Measurements from ENCODE around the gene IDUA.
"Not testable (repeated sequence)": the region's sequence is repeated elsewhere in the genome, so short reads cannot be mapped to it uniquely, and the experiment has no call there.

IDUA gene

DNA sequence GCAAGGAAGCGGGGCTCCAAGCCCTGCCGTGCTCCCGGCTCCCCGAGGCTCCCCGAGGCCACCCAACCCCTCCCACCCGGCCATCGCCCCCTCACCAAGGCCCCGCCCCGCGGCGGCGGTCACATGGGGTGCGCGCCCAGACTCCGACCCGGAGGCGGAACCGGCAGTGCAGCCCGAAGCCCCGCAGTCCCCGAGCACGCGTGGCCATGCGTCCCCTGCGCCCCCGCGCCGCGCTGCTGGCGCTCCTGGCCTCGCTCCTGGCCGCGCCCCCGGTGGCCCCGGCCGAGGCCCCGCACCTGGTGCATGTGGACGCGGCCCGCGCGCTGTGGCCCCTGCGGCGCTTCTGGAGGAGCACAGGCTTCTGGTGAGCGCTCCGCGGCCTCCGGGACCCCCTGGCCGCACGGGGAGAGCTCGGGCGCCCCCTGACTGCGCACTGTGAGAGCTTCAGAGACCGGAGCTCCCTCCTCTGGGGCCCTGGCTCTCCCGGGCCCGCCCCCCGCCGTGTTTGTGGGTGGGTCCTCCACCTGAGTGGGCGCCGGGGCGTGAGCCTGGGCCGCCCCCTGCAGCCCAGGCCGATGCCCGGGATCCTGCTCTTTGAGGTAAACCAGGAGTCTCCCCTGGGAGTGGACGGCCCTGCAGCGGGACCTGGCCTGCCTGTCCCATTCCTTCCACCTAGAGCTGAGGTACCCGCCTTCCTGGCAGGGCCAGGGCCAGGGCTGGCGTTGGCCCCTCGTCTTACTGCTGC lies at the start of gene IDUA:
Gene IDUA, plus strand, starts transcription at position 166 of the 745 bp plus-strand sequence. Its CDS starts 41 bp downstream, at position 207.
- peak; percentile 90 for DNase-seq (ENCODE audit: low spot score)

DNA sequence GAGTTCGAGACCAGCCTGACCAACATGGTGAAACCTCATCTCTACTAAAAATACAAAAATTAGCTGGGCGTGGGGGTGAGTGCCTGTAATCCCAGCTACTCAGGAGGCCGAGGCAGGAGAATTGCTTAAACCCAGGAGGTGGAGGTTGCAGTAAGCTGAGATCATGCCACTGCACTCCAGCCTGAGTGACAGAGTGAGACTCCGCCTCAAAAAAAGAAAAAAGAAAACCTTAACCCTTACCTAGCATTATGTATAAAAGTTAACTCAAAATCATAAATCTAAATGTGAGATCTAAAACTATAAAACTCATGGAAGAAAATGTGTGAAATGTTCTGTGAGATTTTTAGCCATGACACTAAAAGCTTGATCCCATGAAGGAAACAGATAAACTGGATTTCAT lies 47.3 kb upstream of the IDUA start:
- not testable (repeated sequence) for DNase-seq (ENCODE audit: low spot score)

DNA sequence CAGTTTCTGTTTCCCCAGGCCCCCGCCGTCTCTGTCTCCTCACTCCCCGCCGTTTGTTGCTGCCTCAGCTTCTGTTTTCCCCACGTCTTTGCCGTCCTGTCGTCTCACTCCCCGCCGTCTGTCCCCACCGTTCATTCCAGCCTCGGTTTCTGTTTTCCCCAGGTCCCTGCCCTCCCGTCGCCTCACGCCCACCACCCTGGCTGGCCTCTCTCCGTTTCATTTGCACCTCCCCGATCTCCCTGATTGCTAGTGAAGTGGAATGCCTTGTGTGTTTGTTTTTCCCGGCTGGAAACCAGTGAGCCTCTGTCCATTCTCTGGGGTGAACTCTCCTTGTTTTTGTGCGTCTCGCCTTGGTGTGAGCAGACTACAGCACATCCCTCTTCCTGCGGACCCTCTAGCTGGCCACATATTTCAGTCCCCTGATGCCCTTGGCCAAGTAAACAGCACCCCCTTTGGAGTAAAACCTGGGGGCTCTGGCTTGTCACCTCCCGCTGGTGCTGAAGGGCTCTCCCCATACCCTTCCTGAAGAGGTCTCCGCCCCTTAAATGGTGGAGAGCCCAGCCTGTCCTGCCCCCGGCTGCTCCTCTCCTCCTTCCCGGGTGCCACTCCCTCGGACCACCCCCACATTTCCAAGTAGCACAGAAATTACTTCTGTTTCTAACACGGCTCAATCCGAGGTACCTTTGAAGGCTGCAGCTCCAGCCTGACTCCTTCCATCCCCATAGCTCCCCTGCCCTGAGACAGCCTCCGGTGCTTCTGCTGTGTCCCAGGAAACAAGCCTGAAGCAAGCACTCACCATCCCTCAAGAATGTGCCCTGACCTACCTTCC lies 41.4 kb upstream of the IDUA start:
- DNase-seq (ENCODE audit: low spot score), result no peak

DNA sequence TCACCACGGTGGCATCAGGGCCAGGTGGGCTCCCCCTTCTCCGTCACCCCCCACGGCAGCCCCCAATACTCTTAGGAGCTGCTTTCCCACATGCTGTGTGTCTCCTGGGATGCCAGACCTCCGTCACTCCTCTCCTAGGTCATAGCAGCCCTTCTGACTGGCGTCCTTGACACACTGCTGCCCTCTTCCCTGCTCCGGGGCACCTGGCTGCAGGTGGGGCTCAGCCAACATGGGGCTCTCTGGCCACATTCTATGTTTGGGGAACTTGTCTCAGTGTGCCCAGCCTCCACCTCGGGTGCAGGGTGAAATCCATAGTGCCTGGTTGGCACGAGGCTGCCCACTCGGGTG lies 40.8 kb upstream of the IDUA start:
- DNase-seq (ENCODE audit: low spot score), result no peak

DNA sequence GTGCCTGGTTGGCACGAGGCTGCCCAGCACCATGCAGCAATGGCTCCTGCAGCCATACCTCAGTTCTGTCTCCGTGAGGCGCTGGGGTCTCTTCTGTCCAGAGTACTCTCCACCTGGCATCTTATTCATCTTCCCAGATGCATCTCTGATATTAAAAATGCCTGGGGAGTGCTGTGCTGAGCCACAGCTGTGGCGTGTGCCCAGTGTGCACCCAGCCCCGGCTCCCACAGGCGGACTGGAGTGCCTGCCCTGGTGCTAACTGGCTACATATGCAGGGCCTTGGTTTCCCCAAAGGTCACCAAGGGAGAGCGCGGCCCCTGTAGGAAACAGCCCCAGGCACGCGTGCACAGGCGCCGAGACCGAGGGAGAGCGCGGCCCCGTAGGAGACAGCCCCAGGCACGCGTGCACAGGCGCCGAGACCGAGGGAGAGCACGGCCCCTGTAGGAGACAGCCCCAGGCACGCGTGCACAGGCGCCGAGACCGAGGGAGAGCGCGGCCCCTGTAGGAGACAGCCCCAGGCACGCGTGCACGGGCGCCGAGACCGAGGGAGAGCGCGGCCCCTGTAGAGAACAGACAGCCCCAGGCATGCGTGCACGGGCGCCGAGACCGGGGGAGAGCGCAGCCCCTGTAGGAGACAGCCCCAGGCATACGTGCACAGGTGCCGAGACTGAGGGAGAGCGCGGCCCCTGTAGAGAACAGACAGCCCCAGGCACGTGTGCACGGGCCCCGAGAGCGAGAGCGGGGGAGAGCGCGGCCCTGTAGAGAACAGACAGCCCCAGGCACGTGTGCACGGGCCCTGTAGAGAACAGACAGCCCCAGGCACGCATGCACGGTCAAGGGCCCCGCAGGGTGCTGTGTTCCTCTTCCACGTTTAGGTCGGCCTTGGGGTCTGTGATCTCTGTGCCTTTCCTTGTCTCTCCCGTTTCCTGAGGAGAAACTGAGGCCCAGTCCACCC lies 40.0 kb upstream of the IDUA start:
- DNase-seq (ENCODE audit: low spot score), result no peak

DNA sequence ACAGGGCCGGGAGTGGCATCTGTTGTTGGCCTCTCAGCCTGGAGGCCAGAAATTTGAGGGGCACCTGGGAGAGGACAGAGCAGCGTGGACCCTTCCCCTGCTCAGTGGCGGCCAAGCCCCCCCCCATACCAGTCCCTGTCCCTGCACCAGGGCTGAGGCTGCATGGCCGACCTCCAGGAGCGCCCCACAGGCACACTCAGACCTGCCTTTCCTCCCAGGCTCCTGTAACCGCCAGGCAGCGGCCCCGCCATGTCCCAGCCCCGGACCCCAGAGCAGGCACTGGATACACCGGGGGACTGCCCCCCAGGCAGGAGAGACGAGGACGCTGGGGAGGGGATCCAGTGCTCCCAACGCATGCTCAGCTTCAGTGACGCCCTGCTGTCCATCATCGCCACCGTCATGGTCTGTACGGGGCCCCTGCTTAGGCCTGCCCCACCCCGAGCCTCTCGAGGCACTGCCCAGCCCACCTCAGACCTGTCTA lies 39.3 kb upstream of the IDUA start:
- DNase-seq (ENCODE audit: low spot score), result no peak

DNA sequence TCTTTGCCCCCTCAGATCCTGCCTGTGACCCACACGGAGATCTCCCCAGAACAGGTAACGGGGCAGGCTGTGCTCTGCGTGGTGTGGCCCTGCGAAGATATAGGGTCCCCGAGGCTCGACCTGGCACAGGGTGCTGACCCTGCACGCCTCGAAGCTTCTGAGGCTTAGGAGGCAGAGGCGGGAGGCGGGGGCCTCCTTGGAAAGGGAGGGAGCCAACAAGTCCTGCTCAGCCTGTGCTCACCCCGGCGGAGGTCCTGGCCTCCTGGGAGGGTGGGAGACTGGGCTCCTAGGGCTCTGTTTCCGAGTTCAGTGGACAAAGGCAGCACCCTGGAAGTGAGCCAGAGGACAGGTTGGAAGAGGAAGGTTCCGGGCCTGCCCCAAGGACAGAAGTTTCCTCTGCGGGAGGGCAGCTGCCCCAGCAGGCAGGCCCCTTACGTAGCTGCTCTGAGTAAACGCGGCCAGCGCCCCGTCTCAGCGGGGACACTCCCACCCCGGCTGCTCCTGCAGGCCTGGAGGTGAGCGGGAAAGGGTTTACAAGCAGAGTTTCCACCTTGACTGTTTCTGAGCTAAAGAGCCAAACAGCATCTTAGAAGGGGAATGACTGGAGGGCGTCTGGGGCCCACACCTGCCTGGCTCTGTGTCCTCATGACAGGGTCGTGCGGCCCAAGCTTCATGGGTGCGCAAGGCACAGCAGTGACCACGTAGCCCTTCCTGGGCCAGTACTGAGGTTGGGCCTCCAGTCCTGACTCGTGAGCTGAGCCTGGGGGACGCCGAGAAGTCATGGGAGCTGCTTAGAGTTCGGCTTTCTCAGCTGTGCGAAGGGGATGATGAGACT lies 38.5 kb upstream of the IDUA start:
- DNase-seq (ENCODE audit: low spot score), result no peak

DNA sequence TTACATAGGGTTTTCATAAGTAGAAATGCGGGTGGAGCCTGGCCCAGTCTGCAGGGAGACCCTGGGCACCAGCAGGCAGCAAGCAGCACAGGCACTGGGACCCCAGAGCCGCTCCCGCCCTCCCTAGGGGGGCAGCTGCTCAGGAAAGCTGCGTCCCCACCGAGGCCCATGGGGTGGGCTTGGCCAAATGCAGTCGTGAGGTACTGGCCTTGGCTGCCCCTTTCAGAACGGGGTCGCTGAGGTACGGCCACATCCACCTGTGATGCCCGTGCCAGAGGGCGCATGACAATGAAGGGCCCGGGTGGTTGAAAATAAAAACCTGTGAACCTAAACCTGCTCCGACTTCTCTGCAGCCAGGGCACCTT lies 37.9 kb upstream of the IDUA start:
- no peak for DNase-seq (ENCODE audit: low spot score)

DNA sequence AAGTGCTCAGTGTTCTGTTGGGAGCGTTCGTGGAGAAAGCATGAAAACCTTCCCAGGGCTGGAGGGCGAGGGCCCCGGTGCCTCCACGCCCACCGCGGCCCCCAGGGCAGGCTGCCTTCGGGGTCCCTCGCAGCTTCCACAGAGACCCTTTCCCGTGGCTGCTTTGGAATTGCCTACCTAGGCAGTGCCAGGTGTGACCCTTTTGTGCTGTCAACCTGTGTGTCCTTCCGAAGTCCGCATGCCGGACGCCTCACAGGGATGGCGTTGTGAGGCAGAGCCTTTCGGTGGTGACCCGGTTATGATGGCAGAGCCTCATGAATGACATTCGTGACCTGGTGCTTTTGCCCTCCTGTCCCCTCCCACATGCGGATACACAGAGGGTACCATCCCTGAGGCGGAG lies 37.2 kb upstream of the IDUA start:
- no peak for DNase-seq (ENCODE audit: low spot score)

DNA sequence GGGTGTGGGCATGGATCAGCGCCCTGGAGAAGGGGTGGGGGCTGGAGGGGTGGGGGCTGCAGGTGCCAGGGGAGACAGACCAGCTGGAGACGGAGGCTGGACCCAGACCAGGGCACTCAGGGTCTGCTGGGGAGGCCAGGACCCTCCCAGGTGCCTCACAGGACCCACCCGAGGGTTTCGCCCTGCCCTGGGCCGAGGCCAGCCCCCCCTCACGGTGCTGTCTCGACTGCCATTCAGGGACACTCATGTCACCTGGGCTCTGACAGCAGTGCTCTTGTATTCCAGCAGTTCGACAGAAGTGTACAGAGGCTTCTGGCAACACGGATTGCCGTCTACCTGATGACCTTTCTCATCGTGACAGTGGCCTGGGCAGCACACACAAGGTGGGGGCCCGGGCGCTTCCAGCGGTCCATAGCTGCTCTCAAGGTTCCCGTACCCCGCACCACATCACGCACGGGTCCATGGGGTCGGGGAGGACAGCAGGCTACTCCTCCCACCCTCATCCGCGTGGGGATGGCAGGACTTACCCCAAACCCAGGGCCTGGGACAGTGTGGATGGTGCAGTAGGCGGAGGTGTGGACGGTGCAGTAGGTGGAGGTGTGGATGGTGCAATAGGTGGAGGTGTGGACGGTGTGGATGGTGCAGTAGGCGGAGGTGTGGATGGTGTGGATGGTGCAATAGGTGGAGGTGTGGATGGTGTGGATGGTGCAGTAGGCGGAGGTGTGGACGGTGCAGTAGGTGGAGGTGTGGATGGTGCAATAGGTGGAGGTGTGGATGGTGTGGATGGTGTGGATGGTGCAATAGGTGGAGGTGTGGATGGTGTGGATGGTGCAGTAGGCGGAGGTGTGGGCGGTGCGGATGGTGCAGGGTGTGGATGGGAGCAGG lies 36.5 kb upstream of the IDUA start:
- DNase-seq (ENCODE audit: low spot score), result no peak

DNA sequence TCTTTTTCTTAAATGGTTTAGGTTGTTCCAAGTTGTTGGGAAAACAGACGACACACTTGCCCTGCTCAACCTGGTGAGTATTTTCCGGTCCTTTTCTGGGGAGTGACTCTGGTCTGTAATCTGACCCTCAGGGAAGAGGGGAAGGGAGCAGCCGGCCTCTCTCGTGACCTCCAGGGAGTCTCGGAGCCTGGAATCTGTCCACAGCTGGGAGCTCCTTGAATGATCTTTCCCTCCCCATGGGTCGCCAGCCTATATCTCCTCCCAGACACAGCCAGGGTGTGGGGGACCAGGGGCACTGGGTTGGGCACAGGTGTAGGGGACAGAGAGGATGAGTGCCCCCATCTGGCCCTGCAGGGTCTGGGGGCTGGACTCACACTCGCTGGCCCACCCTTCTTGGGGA lies 35.7 kb upstream of the IDUA start:
- no peak for DNase-seq (ENCODE audit: low spot score)

DNA sequence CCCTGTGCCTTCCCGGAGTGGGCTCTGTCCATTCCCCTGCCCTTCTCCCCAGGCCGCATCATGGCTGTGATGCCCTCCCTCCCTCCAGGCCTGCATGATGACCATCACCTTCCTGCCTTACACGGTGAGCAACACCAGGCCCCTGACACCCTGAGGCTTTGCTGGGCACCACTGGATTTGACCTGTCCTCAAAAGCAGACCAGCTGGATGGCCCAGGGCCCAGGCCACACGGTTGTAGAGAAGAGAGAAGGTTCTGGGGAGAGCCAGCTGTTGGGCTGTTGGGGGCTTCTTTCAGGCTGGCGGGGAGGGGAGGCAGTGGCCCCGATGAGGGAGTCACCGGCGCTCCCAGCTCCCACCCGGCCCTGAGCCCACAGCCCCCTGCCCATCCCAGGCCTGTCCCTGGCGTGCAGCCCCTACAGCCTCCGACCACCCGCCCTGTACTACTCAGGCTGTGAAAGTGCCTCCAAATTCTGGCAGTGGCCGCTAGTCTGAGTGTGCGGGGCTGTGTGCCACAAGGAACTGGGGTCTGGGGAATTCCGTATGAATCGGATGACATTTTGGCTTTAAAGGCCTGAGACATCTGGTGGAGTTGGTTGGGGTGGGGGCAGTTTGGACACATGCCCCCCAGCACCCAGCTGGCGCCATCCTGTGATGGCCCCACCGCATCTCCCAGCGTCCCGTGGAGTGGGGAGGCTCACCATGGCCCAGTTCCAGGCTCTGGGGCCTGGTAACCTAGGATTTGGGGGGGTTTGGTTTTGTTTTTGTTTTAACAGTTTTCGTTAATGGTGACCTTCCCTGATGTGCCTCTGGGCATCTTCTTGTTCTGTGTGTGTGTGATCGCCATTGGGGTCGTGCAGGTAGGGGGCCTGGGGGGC lies 35.0 kb upstream of the IDUA start:
- no peak for DNase-seq (ENCODE audit: low spot score)

DNA sequence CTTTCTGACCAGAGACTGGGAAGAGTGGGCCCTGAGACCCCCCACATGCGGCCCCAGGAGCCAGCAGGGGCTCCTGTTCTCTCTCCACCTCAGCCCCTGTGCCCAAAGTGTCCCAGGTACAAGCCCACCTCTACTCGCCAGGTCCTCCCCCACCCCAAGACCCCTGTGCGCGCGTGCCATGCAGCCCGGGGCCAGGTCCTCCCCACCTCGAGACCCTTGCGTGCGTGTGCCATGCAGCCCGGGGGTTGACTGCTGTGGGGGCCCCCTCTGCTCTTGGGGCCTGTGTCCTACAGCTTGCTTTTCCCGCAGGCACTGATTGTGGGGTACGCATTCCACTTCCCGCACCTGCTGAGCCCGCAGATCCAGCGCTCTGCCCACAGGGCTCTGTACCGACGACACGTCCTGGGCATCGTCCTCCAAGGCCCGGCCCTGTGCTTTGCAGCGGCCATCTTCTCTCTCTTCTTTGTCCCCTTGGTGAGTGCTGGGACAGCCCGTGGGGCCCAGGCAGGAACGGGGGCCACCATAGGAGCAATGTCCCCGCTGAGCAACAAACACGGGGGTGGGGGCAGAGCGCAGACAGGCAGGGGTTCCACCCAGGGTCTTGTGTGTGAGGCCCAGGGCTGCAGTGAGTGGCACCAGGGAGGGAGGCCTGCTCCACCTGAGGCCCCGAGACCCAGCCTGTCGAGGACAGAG lies 33.8 kb upstream of the IDUA start:
- DNase-seq (ENCODE audit: low spot score), result no peak

DNA sequence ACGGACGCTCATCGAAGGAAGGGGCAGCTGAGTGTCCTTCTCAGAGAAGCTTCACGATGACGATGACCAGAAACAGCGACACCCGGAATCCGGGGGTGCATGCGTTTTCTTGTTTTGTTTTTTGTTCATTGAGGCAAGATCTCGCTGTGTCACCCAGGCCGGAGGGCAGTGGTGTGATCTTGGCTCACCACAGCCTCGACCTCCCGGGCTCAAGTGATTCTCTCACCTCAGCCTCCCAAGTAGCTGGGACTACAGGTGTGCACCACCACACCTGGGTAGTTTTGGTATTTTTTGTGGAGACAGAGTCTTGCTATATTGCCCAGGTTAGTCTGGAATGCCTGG lies 33.3 kb upstream of the IDUA start:
- no peak for DNase-seq (ENCODE audit: low spot score)

DNA sequence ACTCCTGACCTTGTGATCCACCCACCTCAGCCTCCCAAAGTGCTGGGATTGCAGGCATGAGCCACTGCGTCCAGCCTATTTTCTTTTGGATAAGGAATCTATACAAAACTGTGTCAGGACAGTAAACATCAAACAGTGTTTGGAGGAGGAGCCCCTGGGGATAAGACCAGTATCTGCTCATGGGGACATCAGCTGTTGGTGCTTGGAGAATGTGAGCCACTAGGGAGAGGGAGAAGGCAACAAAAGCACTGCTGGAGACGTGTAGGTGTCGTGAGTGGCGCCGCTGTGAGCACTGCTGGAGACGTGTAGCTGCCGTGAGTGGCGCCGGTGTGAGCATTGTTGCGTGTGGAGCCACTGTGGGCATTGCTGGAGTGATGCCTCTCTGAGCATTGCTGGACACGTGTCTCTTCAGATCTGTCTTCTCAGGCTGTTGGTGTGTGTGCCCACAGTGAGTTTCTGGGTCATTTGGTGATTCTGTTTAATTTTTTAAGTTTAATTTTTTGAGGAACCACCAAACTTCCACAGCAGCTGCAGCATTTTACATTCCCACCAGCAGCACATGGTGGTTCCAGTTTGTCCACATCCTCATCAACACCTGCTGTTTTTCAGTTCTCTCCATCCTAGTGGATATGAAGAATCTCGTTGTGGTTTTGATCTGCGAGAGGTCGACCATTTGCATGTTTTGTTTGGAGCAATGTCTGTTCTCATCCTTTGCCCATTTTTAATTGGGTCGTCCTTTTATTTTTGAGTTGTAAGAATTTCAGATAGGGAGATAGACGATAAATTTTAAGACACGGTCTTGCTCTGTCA lies 32.4 kb upstream of the IDUA start:
- no peak for DNase-seq (ENCODE audit: low spot score)

DNA sequence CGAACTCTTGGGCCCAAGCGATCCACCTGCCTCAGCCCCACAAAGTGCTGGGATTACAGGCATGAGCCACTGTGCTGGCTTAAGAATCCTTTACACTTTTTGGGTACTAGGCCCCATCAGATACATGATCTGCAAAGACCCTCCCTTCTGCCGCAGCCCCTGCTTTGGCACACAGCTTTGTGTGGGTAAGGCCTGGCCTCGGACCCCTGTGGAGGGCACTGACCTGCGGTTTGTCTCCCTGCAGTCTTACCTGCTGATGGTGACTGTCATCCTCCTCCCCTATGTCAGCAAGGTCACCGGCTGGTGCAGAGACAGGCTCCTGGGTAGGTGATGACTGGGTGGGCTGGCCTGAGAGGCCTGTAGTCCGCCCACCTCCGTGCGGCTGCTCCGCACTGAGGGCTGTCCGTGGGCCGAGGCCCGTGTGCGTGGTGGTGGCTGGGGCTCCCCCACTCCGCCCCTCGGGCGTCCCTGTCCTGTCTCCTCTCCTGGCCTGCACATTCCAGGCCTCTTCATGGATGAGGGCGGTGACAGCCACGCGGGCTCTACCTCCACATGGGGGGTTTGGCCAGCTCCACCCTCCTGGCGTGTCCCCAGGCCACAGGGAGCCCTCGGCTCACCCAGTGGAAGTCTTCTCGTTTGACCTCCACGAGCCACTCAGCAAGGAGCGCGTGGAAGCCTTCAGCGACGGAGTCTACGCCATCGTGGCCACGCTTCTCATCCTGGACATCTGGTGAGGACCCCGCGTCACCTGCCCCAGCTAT lies 31.5 kb upstream of the IDUA start:
- DNase-seq (ENCODE audit: low spot score), result no peak

DNA sequence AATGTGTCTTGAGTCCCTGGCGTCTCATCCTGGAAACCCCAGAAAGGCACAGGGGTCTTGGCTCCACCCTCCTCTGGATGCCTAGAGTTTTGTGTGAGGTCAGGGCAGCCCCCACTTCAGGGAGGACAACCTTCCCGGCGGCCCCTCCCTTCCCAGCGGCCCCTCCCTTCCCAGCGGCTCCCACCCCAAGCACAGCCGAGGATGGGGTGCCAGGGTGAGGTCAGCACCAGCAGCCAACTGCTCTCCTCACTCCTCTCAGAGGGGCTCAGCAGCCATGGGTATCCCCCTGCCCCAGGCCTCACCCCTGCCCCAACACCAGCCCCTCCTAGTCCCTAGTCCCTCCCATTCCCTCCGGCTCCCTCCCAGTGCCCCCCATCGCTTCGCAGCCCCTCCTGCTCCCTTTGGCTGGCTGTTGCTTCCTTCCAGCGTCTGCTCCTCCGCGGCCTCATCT lies 30.9 kb upstream of the IDUA start:
- no peak for DNase-seq (ENCODE audit: low spot score)
